Nephron progenitor cell (in vitro differentiated cells): ENCODE data around the gene BEAN1.
A peak's percentile ranks its signal among the peaks of the same experiment; 100 is the strongest.

Experiments
- DNase-seq: peaks from one replicate; pipeline ENCODE4 v3.0.0; 2021
- H3K27ac Mint-ChIP-seq: 2 replicates; pipeline ENCODE4 v1.8.0; 2021; ENCODE audit warnings: mild to moderate bottlenecking, moderate library complexity, mixed read lengths
- H3K27me3 Mint-ChIP-seq: 2 replicates; pipeline ENCODE4 v1.8.0; 2021; ENCODE audit warnings: mild to moderate bottlenecking, low read depth, mixed read lengths; ENCODE audit not compliant: poor library complexity
- H3K36me3 Mint-ChIP-seq: 2 replicates; pipeline ENCODE4 v1.8.0; 2021; ENCODE audit warnings: low read depth, mixed read lengths
- H3K4me1 Mint-ChIP-seq: 2 replicates; pipeline ENCODE4 v1.8.0; 2021; ENCODE audit warnings: mixed read lengths
- H3K4me3 Mint-ChIP-seq: 2 replicates; pipeline ENCODE4 v1.8.0; 2021; ENCODE audit warnings: mild to moderate bottlenecking, moderate library complexity, mixed read lengths
- H3K9me3 Mint-ChIP-seq: 2 replicates; pipeline ENCODE4 v1.8.0; 2021; ENCODE audit warnings: mild to moderate bottlenecking, moderate library complexity, mixed read lengths
- CTCF ChIP-seq: fragments of 200-600 bp; sonication (generic); IDR thresholded peaks from 2 replicates; pipeline ENCODE4 v1.5.0; 2021; ENCODE audit warnings: antibody characterized with exemption

Gene BEAN1

GRCh38 chr16:66381585-66382170, 45.4 kb upstream of the BEAN1 start:
- Mint-ChIP-seq H3K4me3 (no peak overlapping the region), H3K9me3 (peaks cover 5% of the 10 kb centered on the region), H3K4me1 (peaks cover 28% of the 10 kb centered on the region), H3K36me3 (no peaks in the 10 kb centered on the region), H3K27me3 (peaks cover 3% of the 10 kb centered on the region), H3K27ac (no peak overlapping the region)
- no peak for TF ChIP-seq CTCF
- DNase-seq, result no peak

GRCh38 chr16:66382171-66382965, 44.7 kb upstream of the BEAN1 start:
- Mint-ChIP-seq H3K4me1 (peaks cover 24% of the 10 kb centered on the region), H3K4me3 (no peak overlapping the region), H3K27me3 (peaks cover 3% of the 10 kb centered on the region), H3K27ac (peak overlapping the region; percentile 87), H3K9me3 (peaks cover 5% of the 10 kb centered on the region), H3K36me3 (no peaks in the 10 kb centered on the region)
- DNase-seq, result no peak
- no peak for TF ChIP-seq CTCF

- no peak for DNase-seq
- H3K27me3 Mint-ChIP-seq, result peaks cover 3% of the 10 kb centered on the region
- no peaks in the 10 kb centered on the region for H3K36me3 Mint-ChIP-seq
- H3K9me3 Mint-ChIP-seq, result peaks cover 5% of the 10 kb centered on the region
- TF ChIP-seq CTCF, result no peak
- peaks cover 27% of the 10 kb centered on the region for H3K4me1 Mint-ChIP-seq
- peak overlapping the region; percentile 87 for H3K27ac Mint-ChIP-seq
- no peak overlapping the region for H3K4me3 Mint-ChIP-seq
These were observed 44.2 kb upstream of the BEAN1 start for GRCh38 chr16:66382966-66383299.

- no peak for DNase-seq
- no peaks in the 10 kb centered on the region for H3K36me3 Mint-ChIP-seq
- H3K27ac Mint-ChIP-seq, result peak overlapping the region; percentile 36
- TF ChIP-seq CTCF, result no peak
- peaks cover 26% of the 10 kb centered on the region for H3K4me1 Mint-ChIP-seq
- peaks cover 5% of the 10 kb centered on the region for H3K27me3 Mint-ChIP-seq
- H3K4me3 Mint-ChIP-seq, result no peak overlapping the region
- H3K9me3 Mint-ChIP-seq, result peaks cover 5% of the 10 kb centered on the region
These were observed 43.5 kb upstream of the BEAN1 start for GRCh38 chr16:66383551-66383950.

- TF ChIP-seq CTCF, result no peak
- peaks cover 21% of the 10 kb centered on the region for H3K4me1 Mint-ChIP-seq
- H3K27ac Mint-ChIP-seq, result no peak overlapping the region
- H3K4me3 Mint-ChIP-seq, result no peak overlapping the region
- DNase-seq, result no peak
- peaks cover 3% of the 10 kb centered on the region for H3K9me3 Mint-ChIP-seq
- peaks cover 5% of the 10 kb centered on the region for H3K27me3 Mint-ChIP-seq
- no peaks in the 10 kb centered on the region for H3K36me3 Mint-ChIP-seq
These were observed 41.7 kb upstream of the BEAN1 start for GRCh38 chr16:66385415-66385814.
